Endometrial microvascular endothelial cells (primary cell): ENCODE measurements around the gene TMEM107. TPM values are rescaled to one million over a fixed set of nuclear protein-coding genes. Genes with fewer than 3 reads are reported as not detected.

Experiments used
- in situ Hi-C: cut with HindIII; loops from 2 replicates; pipeline ENCODE4 v1.10.0; 2017; ENCODE audit warnings: low sequenced_read_pairs, low pct_unique_long_range_greater_than_20kb; ENCODE audit errors: inconsistent ontology term
- total RNA-seq: library from RNA; depleted of rRNA; stranded (reverse); fragments of >200 nt; gene quantifications from one replicate; pipeline ENCODE4 v1.2.3, GENCODE V29; 2015; ENCODE audit errors: inconsistent ontology term

The TMEM107 gene
- total RNA-seq, 1 donor from 2014 or later: 34.0 TPM

DNA sequence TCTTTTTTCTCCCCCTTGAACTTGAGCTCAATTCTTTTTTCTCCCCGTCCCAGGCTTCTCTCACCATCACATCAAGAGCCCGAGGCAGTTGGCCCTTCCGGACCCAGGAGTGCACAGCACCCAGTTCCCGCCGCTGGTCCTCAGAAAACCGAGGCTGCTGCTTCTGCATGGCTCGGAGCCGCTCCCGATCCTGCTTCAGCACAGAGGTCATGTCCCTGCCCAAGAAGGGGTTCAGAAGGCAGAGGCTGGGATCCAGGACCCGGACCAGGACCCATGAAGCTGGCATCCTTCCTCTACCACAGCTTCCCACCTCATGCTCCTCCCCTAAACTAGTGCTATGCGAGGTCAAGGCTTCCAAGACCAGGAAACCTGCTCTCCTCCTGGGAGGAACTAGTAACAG lies 34.4 kb downstream of the TMEM107 start:
- in situ Hi-C loops: no loop called here

DNA sequence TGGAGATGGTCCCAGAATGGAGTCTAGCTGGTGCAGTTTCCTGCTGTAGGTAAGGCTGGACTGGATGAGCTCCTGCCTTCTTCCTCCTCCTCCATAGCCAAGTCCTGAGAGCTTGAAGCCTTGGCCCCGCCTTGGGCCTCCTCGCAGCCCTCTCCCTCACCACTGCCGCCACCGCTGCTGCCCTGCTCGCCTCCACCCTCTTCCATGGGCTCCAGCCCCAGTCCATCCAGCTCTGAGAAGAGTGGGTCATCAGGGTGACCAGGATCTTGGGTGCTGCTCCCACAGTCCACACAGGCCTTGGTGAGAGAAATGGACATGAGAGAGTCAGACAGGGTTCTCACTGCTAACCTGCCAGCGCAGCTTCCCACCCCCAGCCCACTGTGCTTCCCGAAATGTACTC lies 35.1 kb downstream of the TMEM107 start:
- in situ Hi-C loops: no loop called here

DNA sequence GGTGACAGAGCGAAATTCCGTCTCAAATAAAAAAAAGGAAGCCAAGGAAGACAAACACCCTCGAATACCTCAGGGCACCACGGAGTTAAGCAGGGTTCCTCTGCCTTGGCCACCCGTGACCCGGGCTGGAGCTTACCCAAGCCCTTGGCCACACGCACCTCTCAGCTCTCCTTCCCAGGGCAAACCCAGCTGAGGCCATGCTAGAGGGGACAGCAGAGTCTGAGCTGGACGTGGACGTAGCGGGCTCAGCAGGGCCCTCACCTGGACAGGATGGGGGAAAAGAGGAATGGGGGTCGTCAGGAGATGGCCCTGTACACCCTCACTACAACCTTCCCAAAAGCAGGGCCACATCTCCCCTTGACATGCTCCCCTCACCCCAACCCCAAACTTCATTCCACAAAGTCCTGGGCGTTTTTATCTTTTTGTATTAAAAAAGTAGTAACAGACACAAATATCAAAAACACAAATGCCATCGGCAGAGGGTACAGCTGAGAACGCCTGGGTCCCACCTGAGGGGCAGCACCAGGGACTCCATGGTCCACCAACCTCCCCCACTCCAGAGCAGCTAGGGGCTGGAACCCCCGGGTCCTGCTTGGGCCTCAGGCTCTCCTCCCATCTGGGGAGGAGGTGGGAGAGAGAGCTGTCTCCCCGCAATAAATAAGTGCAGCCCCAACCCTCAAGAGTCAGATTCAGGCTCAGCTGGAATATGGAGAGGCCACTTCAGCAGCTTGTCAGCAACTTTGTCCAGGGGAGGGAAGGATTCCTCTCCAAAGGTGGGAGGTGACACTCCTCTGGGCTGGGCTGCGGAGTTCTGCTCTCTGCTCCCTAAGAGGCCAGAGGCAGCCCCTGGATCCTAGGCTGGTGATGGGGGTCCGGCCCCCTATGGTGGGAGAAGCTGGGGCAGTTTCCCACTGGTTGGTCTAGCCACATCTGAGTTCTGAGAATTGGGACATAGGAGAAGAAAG lies 35.8 kb downstream of the TMEM107 start:
- in situ Hi-C loops: no loop called here

DNA sequence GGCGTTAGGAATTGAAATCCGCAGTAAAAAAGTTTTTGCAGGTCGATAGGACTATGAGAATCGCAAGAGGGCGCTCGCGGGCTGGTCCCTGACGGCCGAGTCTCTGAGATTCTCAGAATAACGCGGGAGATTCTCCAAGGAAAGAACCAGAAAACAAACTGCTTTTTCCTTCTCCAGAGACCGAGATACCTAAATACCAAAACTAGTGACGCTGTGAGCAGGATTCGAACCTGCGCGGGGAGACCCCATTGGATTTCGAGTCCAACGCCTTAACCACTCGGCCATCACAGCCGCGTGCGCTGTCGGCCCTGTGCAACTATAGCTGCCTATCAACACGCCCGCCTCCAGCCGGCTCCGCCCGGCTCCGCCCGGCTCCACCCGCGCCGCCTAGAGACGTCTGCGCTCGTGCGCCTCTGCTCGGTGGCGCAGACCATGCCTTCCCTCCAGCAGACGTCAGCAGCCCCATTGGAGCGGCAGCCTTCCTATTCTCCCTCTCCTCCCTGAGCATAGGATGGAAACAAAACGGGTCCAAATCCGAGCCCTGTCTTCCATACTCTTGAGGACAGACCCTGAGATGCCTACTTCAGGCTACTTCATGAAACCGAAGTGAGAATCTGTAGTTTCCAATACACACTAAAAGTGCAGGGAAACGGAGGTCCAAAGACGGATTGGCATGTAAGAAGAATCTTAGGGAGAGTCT lies 37.4 kb downstream of the TMEM107 start:
- in situ Hi-C loops: no loop called here

DNA sequence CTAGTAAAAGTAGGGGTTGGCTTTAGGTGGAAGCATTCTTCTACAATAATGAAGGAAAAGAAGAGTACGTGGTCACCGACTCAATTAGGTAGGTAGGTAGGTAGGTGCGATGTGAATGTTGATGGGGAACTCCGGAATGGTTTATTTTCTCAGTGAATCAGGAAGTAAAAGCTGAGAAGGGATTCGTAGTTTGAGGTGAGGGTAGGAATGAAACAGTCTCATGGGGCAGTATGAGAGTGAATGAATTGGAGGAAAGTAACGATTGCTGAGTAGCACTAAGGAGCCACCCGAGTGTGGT lies 37.9 kb downstream of the TMEM107 start:
- in situ Hi-C loops: no loop called here

DNA sequence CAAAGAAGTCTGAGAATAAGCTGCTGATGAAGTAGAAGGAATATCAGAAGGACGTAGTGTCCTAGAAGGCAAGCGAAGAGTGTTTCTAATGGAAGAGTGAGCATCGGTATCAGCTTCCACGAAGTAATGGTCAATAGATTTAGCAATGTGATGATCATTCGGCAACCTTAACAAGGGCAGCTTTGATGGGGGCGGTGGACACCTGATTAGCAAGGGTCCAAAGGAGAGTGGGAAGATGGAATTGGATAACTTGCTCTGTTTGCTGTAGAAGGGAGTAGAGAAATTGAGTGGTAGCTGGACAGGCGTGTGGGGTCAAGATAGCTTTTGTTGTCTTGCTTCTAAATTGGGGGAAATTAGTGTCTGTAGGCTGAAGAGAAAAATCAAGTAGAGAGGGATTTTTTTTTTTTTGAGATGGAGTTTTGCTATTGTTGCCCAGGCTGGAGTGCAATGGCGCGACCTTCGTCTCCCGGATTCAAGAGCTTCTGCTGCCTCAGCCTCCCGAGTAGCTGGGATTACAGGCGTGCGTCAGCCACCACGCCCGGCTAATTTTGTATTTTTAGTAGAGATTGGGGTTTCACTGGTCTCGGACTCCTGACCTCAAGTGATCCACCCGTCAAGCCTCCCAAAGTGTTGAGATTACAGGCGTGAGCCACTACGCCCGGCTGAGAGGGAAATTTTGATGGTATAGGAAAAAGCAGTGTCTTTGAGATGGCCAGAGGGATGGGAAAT lies 38.4 kb downstream of the TMEM107 start:
- in situ Hi-C loops: no loop called here

DNA sequence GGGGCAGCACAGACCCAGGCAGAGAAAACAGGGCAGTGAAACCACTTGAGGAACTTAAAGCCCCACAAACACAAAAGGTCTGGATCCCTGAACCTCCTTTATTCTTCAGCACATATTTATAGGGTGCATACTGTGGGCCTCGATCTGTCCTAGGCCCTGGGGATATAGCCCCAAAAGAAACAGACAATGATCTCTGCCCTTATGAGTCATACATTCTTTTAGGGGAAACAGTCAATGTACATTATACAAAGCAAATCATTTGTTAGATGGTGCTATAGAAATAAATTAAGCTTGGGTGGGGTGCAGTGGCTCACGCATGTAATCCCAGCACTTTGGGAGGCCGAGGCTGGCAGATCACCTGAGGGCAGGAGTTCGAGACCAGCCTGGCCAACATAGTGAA lies 42.2 kb downstream of the TMEM107 start:
- in situ Hi-C loops: no loop called here

DNA sequence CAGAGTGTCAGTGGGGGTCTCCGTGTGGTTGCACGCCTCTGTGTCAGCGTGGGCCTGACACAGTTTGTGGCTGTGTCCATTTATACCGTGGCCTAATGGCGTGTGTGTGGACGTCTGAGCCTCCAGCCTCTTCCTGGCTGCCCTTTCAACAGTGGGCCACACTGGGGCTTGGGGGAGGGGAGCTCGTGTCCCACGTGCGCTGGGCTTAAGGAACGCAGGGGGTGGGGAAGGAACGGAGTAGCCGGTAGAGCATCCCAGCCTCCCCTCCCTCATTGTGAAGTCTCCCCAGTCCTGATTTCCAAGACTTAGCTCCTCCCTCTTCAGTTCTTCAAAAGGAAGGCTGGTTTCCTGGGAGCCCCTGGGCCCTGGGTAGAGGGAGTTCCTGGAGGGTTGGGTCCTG lies 42.8 kb downstream of the TMEM107 start:
- in situ Hi-C loops: no loop called here

DNA sequence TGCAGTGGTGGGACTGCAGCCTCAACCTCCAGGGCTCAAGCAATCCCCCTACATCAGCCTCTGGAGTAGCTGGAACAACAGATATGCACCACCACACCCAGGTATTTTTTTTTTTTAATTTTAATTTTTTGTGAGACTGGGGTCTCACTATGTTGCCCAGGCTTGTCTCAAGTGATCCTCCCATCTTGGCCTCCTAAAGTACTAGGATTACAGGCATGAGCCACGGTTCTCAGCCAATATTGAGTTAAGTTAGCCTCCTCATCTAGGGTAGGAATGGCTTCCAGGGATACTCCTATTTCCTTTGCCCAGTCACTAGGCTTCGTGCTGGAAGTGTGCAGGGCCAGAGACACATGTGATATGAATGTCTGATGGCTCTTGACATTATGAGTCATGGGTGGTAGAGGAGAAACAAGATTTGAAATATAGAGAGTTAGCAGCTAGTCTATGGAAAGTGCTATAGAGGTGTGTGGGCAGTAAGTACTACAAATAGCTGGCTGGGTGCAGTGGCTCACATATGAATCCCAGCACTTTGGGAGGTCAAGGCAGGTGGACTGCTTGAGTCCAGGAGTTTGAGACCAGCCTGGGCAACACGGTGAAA lies 44.2 kb downstream of the TMEM107 start:
- in situ Hi-C loops: no loop called here

DNA sequence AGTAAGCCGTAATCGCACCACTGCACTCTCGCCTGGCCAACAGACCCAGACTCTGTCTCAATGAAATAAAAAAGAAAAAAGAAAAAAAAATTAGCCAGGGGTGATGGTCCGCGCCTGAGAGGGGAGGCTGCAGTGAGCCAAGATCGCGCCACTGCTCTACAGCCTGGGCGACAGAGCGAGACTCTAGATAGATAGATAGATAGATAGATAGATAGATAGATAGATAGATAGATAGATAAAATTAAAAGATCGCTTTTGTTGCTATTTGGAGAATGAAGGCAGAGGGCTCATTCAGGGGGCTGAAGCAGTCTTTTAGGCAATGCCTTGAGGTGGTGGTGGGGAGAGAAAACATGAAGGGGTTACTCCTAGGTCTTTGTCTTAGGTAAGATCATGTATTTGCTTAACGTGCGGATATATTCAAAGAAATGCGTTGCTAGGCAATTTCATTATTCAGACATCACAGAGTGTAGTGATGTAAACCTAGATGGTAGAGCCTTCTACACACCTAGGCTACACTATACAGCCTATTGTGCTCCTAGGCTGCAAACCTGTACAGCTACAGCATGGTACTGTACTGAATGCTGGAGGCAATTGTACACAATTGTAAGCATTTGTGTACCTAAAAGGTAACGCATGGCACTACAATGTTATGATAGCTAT lies 47.9 kb downstream of the TMEM107 start:
- in situ Hi-C loops: no loop called here

DNA sequence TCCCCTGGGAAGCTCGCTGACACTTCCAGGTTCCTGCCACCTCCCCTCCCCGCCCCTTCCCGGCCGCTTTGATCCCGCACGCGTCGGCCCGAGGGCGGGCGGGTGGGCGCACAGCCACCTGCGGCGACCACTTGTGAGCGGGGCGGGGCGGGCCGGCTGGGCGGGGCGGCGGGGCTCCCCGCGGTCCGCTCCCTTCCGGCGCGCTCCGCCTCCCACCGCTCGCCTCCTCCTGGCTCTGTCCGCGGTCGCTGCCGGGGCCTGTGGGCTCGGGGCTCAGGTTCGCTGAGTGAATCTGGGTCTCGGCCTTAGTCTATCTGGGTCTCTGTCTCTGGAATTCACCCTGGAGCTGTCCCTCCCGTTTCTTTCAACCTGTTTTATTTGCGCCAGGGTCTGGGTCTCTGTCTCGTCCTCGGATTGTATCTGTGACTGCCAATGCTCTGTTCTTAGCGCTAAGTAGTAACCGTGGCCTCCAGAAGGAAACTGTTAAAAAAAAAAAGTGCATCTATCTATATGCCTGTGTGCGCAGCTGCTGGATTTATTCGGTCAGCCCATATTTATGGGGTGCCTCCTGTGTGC lies 49.6 kb downstream of the TMEM107 start:
- in situ Hi-C loops: no loop called here

DNA sequence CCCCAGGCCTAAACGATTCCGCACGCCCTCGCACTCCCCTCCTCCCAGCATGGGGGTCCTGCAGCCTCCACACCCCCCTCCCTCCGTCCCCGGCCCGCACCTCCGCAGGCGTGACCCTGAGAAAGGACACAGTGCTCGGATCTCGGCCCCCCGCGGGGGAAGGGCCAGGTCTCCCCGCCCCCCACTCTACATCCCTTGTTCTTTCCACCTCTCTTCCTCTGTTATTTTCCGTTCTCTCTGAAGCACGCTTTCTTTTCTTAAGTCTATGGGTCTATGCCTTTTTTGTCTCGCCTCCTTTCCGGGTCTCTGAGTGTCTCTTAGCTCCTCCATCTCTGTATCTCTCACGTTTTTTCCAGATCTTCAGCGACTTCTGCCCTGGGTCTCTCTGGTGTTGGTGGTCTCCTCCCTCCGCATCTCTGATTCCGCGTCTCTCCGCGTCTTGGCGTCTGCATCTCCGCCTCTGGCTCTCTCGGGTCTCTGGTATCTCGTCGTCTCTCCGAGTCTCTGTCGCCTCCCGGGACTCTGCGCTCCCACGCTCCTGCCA lies 50.2 kb downstream of the TMEM107 start:
- in situ Hi-C loops: no loop called here

DNA sequence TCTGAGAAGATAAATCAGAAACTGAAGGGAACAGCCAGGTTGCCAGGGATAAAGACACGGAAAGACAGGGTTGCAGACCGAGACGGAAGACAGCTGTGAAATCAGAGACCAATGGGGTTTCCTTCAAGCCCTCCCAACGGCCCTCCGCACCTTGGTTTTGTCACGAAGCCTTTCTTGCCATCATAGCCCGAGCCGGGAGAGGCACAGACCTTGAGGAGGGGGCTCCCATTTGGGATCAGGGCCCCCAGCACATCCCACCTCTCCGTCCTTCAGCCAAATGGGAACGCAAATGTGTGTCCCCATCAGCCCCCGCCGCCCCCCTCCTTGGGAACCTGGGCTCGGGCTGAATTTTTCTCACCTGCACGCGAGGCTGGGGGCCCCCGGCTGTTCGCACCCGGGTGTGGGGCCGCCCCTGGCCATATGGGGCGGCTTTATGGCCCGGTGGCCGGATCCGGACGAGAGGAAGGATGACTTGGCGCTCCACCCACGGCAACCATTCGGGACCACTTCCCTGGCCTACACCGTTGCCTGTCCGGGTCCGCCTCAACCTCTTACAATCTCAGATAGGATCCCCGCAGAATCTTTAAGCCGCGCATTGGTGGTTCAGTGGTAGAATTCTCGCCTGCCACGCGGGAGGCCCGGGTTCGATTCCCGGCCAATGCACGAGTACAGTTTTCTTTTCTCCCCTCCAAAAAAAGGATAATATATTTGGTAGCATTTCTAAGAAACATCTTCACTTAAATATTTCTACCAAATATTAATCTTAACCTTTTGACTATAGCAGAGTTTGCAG lies 50.8 kb downstream of the TMEM107 start:
- in situ Hi-C loops: no loop called here

DNA sequence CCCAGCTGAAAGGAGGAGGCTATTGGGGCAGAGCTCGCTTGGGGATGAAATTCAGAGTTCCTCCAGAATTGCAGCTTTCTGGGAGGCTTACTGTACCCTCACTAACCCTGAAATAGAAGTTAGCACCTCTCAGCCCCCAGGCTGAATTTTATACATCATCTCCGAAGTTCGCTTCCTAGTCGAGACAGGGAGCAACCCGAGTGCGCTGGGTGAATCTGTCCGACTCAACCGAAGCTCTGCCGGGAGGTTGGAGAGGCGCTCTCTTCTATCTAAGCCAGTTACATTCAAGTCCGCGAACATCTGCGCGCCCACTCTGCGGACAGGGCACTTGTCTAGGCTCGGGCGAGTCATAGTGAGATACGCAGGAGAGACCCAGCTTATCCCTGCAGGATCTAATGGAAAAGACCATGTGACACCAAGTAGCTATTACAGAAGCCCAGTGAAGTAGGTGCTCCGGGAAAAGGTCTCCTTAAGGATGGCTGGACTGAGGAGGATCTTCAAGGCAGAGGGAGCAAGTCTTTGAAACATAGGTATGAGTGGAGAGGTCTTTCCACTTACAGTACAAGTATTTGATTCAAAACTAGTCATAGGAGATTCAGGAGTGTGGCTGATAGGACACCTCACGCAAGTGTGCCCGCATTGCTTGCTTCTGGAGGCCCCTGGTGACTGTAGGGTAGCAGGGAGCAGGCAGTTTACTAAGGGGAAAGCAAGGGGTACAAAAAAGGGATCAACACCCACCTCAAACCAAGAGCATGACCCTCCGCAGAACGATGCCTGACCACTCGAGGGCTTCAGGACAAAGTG lies 51.6 kb downstream of the TMEM107 start:
- in situ Hi-C loops: no loop called here

DNA sequence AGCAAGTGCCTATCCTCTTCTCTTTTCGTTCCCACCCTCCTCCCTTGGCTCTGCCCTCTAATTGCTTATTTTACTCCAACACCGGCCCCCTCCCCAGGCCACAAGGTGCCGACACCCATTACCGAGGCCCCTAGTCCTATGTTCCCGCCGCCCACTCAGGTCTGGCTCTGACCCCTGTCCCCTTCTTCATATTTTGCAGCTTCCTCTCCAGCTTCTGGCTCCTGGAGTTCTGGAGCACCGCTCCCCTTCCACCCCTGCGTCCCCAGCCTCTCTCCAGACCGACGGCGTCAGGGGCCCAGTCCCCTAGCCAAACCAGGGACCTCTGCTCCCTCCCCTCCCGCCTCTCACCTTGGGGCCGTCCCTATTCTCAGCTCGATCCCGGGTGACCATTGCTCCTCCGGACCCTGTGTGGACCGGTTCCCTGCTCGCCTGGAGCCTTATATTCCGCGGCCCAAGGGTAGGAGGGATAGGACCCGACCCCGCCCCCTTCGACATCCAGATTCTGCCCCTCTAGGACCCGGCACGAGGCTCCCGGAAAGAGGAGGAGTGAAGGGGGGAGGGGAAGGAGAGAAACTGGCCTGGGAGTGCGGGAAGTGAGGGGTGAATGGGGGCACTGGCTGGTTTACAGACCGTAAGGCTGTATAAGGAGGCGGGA lies 52.4 kb downstream of the TMEM107 start, which contains the start of gene HES7:
Gene HES7, minus strand, starts transcription at position 412 of the 655 bp plus-strand sequence. Its CDS starts 22 bp downstream, at position 390.
- in situ Hi-C loops: no loop called here
